Mucosa of rectum (tissue), 2 donors: ENCODE measurements around the gene KIT.

Source experiments
- H3K27ac ChIP-seq, 2 donors: one replicate each; pipeline ENCODE4 v1.7.0; 2013; ENCODE audit warnings: inconsistent platforms in 2 of 2, low read depth in 2 of 2, low read length in 2 of 2
- H3K27me3 ChIP-seq, 2 donors: one replicate each; pipeline ENCODE4 v1.7.0; 2013; ENCODE audit warnings: low read length in 2 of 2; ENCODE audit not compliant: control insufficient read depth in 2 of 2, insufficient read depth in 2 of 2
- H3K36me3 ChIP-seq, 2 donors: one replicate each; pipeline ENCODE4 v1.7.0; 2013; ENCODE audit warnings: low read length in 2 of 2; ENCODE audit not compliant: control insufficient read depth in 2 of 2, insufficient read depth in 2 of 2
- H3K4me1 ChIP-seq, 2 donors: one replicate each; pipeline ENCODE4 v1.7.0; 2013; ENCODE audit warnings: low read length in 2 of 2, mild to moderate bottlenecking in 1 of 2; ENCODE audit not compliant: control insufficient read depth in 2 of 2, insufficient read depth in 2 of 2
- H3K4me3 ChIP-seq, 2 donors: one replicate each; pipeline ENCODE4 v1.7.0; 2013; ENCODE audit warnings: low read length in 2 of 2
- H3K9ac ChIP-seq, 2 donors: one replicate each; pipeline ENCODE4 v1.7.0; 2013; ENCODE audit warnings: low read length in 2 of 2, low read depth in 1 of 2, mild to moderate bottlenecking in 1 of 2
- H3K9me3 ChIP-seq, 2 donors: one replicate each; pipeline ENCODE4 v1.7.0; 2013; ENCODE audit warnings: low read length in 2 of 2; ENCODE audit not compliant: control insufficient read depth in 2 of 2
- donor health status: healthy.
- donor health status: Normal muscosa, but diverticular disease.

The KIT gene

DNA sequence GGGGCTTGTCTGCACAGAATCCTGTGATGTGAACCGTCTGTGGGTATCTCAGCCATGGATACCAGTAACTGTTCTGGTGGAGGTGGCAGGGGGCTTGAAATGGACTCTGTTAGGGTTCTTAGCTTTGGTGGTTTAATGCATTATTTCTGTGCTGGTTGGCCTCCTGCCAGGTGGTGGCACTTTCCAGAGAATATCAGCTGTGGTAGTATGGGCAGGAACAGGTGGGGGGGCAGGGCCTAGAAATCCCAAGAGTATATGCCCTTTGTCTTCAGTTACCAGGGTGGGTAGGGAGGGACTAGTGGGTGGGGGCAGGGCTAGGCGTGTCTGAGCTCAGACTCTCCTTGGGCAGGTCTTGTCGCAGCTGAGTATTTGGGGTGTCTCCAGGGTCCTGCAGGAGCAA lies 106.7 kb downstream of the KIT start:
- H3K9me3 ChIP-seq = no peaks in the 10 kb centered on the region
- H3K4me1 ChIP-seq = no peaks in the 10 kb centered on the region
- no peaks in the 10 kb centered on the region for H3K36me3 ChIP-seq
- H3K27me3 ChIP-seq = no peaks in the 10 kb centered on the region
- H3K9ac ChIP-seq = no peak overlapping the region
- H3K4me3 ChIP-seq = no peak overlapping the region
- H3K27ac ChIP-seq = no peak overlapping the region

DNA sequence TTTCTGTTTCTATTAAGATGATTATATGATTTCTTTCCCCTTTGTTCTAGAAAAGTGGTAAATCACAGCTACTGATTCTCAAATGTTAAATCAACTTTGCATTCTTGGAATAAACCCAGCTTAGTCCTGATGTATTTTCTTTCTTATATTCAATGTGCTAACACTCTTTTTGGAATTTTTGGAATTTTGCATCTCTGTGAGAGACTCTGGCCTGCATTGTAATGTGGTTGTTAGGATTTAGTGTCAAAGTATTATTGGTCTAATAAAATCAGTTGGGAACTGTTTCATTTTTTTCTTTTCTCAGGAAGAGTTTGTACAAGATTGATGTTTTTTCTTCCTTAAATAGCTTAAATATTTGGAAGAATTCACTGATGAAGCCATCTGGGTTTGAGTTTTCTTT lies 109.6 kb downstream of the KIT start:
- Histone ChIP-seq H3K27ac (no peak overlapping the region), H3K4me3 (no peak overlapping the region), H3K9me3 (no peaks in the 10 kb centered on the region), H3K9ac (no peak overlapping the region), H3K4me1 (no peaks in the 10 kb centered on the region), H3K36me3 (no peaks in the 10 kb centered on the region), H3K27me3 (no peaks in the 10 kb centered on the region)

DNA sequence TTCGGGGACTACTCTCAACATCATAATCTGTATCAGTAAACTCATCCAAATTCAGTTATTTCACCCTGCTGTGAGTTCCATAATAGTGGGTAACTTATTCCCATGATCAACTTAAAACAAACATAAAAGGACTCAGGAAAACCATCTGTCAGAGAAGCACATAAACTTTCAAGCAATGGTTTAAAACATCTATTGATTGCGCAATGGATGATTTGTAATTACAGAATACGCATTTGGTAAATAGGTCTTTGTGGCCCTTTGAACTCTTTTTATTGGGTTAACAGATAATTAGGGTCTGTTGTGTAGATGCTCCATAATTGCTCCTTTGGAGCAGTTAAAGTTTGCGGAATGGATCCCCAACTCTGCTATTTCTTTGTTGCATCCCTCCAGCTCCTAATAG lies 115.3 kb downstream of the KIT start:
- no peak overlapping the region for H3K27ac ChIP-seq
- no peaks in the 10 kb centered on the region for H3K9me3 ChIP-seq
- H3K36me3 ChIP-seq = no peaks in the 10 kb centered on the region
- H3K4me1 ChIP-seq = no peaks in the 10 kb centered on the region
- H3K4me3 ChIP-seq = no peak overlapping the region
- H3K9ac ChIP-seq = no peak overlapping the region
- no peaks in the 10 kb centered on the region for H3K27me3 ChIP-seq

DNA sequence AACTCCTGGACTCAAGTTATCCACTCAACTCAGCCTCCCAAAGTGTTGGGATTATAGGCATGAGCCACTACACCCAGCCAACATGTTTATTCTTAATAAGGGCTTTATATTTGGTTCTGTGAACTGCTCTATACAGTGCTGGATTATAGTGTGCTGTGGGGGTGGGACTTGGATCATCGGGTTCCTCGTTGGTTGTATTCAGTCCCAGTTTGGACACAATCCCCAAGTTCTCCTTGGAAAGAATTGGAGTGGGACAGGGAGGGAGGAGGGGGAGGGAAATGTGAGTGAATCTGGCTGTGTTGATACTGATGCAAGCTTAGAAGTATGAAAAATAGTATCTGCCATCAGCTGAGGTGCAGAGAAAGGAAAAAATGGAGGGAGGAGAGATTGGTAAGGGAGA lies 121.3 kb downstream of the KIT start:
- H3K36me3 ChIP-seq = no peaks in the 10 kb centered on the region
- no peak overlapping the region for H3K9ac ChIP-seq
- no peaks in the 10 kb centered on the region for H3K27me3 ChIP-seq
- no peaks in the 10 kb centered on the region for H3K9me3 ChIP-seq
- no peaks in the 10 kb centered on the region for H3K4me1 ChIP-seq
- H3K4me3 ChIP-seq = no peak overlapping the region
- H3K27ac ChIP-seq = no peak overlapping the region

DNA sequence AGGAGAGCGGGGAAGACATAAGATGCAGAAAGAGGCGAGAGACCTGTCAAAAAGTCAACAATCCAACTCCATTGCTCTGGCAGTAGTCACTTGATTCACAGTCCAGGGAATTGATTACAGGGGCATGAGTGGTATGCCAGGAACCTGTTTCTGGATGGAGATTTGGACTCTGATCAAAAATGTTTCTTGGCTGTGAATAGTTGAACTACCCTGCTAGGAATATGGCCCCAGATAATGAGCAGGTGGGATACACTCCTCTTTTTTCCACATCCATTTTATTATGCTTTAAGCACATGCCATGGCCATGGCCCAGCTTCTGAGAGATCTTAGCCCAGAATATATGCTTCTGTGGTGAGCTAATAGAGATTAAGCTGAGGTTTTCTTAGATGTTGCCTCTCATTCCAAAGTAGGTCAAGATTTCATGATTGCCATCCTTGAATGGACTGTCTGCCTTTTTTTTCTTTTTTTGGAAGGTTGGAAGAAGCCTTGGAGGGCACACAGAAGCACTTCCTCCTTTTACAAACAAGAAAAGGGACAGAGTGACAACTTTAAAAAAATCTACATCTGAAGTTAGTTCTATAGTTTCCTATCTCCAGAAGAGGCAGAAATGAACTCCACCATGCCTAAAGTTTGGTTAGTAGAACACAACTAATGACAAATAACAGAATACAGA lies 121.9 kb downstream of the KIT start:
- H3K36me3 ChIP-seq = no peaks in the 10 kb centered on the region
- no peaks in the 10 kb centered on the region for H3K4me1 ChIP-seq
- H3K9me3 ChIP-seq = no peaks in the 10 kb centered on the region
- no peak overlapping the region for H3K4me3 ChIP-seq
- no peak overlapping the region for H3K9ac ChIP-seq
- no peaks in the 10 kb centered on the region for H3K27me3 ChIP-seq
- no peak overlapping the region for H3K27ac ChIP-seq

DNA sequence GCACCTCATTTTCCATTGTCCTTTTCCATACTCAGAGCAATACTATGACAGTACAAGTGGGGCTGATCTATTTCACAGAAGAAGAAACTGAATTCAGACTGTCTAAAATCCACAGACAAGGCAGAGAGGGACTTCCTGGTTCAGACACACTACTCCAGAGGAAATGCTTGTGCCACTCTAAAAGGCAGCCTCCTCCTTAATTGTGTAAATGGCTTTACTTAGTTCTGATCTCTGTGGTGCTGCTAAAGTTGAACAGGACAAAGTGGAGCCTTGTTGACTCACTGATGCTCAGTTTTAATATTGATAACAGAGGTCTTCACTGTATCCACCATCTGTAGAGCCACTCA lies 122.4 kb downstream of the KIT start:
- H3K9me3 ChIP-seq = no peaks in the 10 kb centered on the region
- no peaks in the 10 kb centered on the region for H3K27me3 ChIP-seq
- H3K4me3 ChIP-seq = no peak overlapping the region
- H3K36me3 ChIP-seq = no peaks in the 10 kb centered on the region
- no peaks in the 10 kb centered on the region for H3K4me1 ChIP-seq
- no peak overlapping the region for H3K27ac ChIP-seq
- H3K9ac ChIP-seq = no peak overlapping the region

DNA sequence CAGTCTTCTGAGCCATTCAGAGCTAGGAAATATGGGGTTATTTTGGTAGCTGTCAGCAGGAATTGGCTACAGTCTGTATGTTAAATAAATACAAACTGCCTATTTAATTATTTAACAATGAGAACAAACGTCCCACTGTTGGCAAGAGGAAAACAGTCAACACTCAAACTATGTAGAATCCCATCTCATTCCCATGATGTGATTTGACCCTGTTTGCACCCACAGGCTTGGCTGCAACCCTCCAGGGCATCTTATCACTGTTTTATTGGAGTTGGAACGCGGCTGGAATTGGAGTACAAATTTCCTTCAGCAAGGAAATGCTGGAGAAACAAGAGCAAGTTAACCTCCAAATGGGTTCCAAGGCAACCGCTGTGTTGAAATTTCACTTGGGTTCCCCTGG lies 124.0 kb downstream of the KIT start:
- no peaks in the 10 kb centered on the region for H3K9me3 ChIP-seq
- no peaks in the 10 kb centered on the region for H3K36me3 ChIP-seq
- no peaks in the 10 kb centered on the region for H3K27me3 ChIP-seq
- H3K4me3 ChIP-seq = no peak overlapping the region
- no peak overlapping the region for H3K27ac ChIP-seq
- no peak overlapping the region for H3K9ac ChIP-seq
- no peaks in the 10 kb centered on the region for H3K4me1 ChIP-seq

DNA sequence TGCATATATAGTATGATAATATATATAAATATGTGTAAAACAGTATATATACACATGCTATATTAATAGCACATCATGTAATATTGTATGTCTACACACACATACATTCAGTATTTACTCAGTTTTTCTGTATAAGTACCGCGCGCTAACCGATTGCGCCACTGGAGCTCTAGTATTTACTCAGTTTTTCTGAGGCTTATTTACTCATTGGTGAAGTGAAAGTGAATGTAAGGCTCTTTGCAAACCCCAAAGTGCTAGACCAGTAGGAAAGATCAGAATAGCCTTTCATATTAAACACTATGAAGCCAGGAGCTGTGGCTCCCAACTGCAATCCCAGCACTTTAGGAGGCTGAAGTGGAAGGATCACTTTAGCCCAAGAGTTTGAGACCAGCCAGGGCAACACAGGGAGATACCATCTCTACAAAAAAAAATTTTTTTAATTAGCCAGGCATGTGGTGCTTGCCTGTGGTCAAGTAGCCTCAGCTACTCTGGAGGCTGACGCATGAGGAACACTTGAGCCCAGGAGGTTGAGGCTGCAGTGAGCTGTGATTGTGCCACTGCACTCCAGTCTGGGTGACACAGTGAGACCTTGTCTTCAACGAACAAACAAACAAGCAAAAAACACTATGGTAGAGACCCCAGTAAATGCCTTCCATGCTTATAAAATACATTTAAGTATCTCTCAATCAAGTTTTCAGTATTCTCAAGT lies 125.8 kb downstream of the KIT start:
- Histone ChIP-seq H3K36me3 (no peaks in the 10 kb centered on the region), H3K4me3 (no peak overlapping the region), H3K27me3 (no peaks in the 10 kb centered on the region), H3K4me1 (no peaks in the 10 kb centered on the region), H3K9ac (no peak overlapping the region), H3K9me3 (no peaks in the 10 kb centered on the region), H3K27ac (peak overlapping the region; percentile 12 to 40)

DNA sequence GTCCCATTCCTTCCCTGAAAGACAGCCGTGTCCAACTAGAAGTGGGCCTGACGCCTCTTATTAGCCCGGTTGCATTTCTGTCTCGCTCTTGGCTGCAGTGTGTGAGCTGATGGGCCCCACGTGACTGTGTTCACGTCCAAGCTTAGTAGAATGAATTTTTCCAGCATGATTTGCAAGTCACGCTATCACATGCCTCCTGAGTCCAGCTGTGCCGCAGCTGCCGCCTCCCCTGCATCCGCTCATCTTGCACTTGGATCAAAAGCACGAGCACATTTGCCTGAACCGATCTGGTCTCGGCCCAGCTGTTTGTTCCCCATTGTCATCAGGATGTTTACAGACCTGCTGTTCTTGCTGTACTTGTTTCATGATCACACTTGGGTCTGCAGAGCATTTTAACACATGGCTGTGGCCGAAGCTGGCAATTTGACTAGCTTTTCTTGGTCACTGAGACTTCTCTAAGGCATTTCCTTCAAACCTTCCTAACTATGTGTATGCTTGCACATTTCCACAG lies 126.5 kb downstream of the KIT start:
- Histone ChIP-seq H3K27ac (peak overlapping the region; percentile 6 to 40), H3K4me3 (no peak overlapping the region), H3K4me1 (no peaks in the 10 kb centered on the region), H3K9me3 (no peaks in the 10 kb centered on the region), H3K27me3 (no peaks in the 10 kb centered on the region), H3K36me3 (no peaks in the 10 kb centered on the region), H3K9ac (no peak overlapping the region)
